OCI-LY1 (cell line): ENCODE results near the gene EVPLL.
"Not testable (repeated sequence)": the region's sequence is repeated elsewhere in the genome, so short reads cannot be mapped to it uniquely, and the experiment has no call there.

Source experiments
- CTCF ChIP-seq: fragments of 200-600 bp; sonication (generic), shearing (Covaris generic); IDR thresholded peaks from 2 replicates; pipeline ENCODE4 v1.5.1; 2017; ENCODE audit warnings: mild to moderate bottlenecking, antibody characterized with exemption, low read length, moderate library complexity, mixed read lengths
- EZH2 ChIP-seq: fragments of 200-600 bp; sonication (generic), shearing (Covaris generic); IDR thresholded peaks from 2 replicates; pipeline ENCODE4 v1.8.0; 2017; ENCODE audit warnings: borderline replicate concordance, mixed run types, mild to moderate bottlenecking, antibody characterized with exemption, low read length, moderate library complexity, mixed read lengths

DNA sequence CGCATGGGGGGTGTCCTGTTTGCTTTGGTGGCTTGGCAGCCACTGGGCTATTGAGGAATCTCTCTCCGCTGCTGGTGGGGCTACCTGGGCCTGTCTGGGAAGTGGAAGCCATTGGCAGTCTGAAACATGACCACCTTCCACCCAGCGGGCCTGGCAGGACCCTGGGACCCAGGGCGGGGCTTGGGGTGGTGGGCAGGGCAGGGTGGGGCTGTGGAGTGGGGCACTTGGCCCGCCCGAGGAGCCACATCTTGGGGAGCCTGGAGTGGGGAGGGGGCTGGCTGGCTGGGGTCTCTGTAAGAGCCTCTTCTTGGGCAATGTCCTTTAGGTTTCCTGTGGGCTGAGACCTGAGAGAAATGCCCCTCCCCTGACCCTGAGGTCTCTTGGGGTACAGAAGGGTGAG is 48.0 kb downstream of the EVPLL start:
- not testable (repeated sequence) for TF ChIP-seq CTCF, EZH2
